Fibroblast of skin of left quadriceps (primary cell): Measurements from ENCODE around the gene TMEM129.
A peak's percentile ranks its signal among the peaks of the same experiment; 100 is the strongest.

Experiments
- DNase-seq, 2 experiments: peaks; one replicate each; pipeline ENCODE4 v3.0.0-alpha.2; 2013; ENCODE audit warnings: low read depth in 2 of 2

TMEM129 gene

GRCh38 chr4:1721003-1721665 is at the start of gene TMEM129, which contains the start of gene TACC3:
TSS of gene TMEM129 (minus strand) at chr4:1721323. CDS start at chr4:1720837, 486 bp downstream.
TSS of gene TACC3 (plus strand) at chr4:1721521. CDS start at chr4:1723422, 1,901 bp downstream.
- DNase-seq: peak; percentile 79 to 83

- DNase-seq: no peak
These were observed 49.7 kb upstream of the TMEM129 start for GRCh38 chr4:1770791-1771231.

- DNase-seq: no peak
These were observed 49.1 kb upstream of the TMEM129 start for GRCh38 chr4:1770245-1770644.

GRCh38 chr4:1769692-1770091 is 48.6 kb upstream of the TMEM129 start:
- no peak for DNase-seq

GRCh38 chr4:1768367-1769034 is 47.4 kb upstream of the TMEM129 start:
- DNase-seq: no peak

- no peak for DNase-seq
These were observed 46.7 kb upstream of the TMEM129 start for GRCh38 chr4:1767770-1768366.

- no peak for DNase-seq
These were observed 46.1 kb upstream of the TMEM129 start for GRCh38 chr4:1767061-1767769.

- DNase-seq: no peak
These were observed 45.3 kb upstream of the TMEM129 start for GRCh38 chr4:1766106-1767060.

- no peak for DNase-seq
These were observed 44.4 kb upstream of the TMEM129 start for GRCh38 chr4:1765409-1766072.

GRCh38 chr4:1764670-1765069 is 43.5 kb upstream of the TMEM129 start:
- DNase-seq: no peak

- DNase-seq: no peak
These were observed 42.5 kb upstream of the TMEM129 start for GRCh38 chr4:1763550-1764080.

GRCh38 chr4:1763070-1763549 is 42.0 kb upstream of the TMEM129 start:
- DNase-seq: no peak

GRCh38 chr4:1762264-1763010 is 41.3 kb upstream of the TMEM129 start:
- no peak for DNase-seq

- no peak for DNase-seq
These were observed 40.1 kb upstream of the TMEM129 start for GRCh38 chr4:1761130-1761689.

- no peak for DNase-seq
These were observed 39.5 kb upstream of the TMEM129 start for GRCh38 chr4:1760521-1761071.

GRCh38 chr4:1759818-1760223 is 38.7 kb upstream of the TMEM129 start:
- no peak for DNase-seq

GRCh38 chr4:1759170-1759817 is 38.2 kb upstream of the TMEM129 start:
- no peak for DNase-seq
